Body of pancreas (tissue), 4 donors: ENCODE data around the gene PHLDB1.

Experiments
- POLR2A ChIP-seq, 3 donors: fragments of 450-650 bp; IDR thresholded peaks; one replicate each; pipeline ENCODE4 v1.6.1; 2016; ENCODE audit warnings: antibody characterized with exemption in 3 of 3, mild to moderate bottlenecking in 2 of 3
- TF ChIP-seq, protein P1 (sequence below), 7 experiments: fragments of 450-650 bp in 4 of 7; fragments of 200-600 bp in 3 of 7; sonication (generic) in 3 of 7; IDR thresholded peaks; one replicate each; pipeline ENCODE4 v1.5.1; 2016 to 2019; ENCODE audit warnings: antibody characterized with exemption in 7 of 7

DNA sequence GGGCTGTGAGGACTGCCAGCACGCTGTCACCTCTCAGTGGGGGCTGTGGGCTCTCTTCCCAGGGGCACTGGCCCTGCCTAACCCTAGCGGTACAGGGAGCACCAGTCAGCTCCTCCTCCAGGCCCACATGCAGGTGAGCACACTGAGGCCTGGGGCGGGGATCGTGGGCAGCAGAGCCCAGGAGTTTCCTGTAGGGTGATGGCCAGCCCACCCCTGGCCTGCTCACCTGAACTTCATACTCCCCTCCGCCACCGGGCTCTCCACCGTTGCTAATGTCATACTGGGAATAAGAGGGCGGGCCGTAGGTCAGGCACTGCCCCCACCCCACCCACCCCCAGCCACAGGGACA lies 82.1 kb downstream of the PHLDB1 start:
- TF ChIP-seq, protein P1, sequence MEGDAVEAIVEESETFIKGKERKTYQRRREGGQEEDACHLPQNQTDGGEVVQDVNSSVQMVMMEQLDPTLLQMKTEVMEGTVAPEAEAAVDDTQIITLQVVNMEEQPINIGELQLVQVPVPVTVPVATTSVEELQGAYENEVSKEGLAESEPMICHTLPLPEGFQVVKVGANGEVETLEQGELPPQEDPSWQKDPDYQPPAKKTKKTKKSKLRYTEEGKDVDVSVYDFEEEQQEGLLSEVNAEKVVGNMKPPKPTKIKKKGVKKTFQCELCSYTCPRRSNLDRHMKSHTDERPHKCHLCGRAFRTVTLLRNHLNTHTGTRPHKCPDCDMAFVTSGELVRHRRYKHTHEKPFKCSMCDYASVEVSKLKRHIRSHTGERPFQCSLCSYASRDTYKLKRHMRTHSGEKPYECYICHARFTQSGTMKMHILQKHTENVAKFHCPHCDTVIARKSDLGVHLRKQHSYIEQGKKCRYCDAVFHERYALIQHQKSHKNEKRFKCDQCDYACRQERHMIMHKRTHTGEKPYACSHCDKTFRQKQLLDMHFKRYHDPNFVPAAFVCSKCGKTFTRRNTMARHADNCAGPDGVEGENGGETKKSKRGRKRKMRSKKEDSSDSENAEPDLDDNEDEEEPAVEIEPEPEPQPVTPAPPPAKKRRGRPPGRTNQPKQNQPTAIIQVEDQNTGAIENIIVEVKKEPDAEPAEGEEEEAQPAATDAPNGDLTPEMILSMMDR (IDR thresholded peaks at IDR 0.05) = no peak
- TF ChIP-seq POLR2A (IDR thresholded peaks at IDR 0.05) = peak in 1 of 3 donors; percentile 31
